Measurements from ENCODE around the gene LRRC42.

- TF ChIP-seq, protein P1, sequence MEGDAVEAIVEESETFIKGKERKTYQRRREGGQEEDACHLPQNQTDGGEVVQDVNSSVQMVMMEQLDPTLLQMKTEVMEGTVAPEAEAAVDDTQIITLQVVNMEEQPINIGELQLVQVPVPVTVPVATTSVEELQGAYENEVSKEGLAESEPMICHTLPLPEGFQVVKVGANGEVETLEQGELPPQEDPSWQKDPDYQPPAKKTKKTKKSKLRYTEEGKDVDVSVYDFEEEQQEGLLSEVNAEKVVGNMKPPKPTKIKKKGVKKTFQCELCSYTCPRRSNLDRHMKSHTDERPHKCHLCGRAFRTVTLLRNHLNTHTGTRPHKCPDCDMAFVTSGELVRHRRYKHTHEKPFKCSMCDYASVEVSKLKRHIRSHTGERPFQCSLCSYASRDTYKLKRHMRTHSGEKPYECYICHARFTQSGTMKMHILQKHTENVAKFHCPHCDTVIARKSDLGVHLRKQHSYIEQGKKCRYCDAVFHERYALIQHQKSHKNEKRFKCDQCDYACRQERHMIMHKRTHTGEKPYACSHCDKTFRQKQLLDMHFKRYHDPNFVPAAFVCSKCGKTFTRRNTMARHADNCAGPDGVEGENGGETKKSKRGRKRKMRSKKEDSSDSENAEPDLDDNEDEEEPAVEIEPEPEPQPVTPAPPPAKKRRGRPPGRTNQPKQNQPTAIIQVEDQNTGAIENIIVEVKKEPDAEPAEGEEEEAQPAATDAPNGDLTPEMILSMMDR (IDR thresholded peaks at IDR 0.05; ENCODE audit: insufficient read depth, low read length, poor library complexity, severe bottlenecking): no peak
- TF ChIP-seq EZH2phosphoT487 (conservative IDR thresholded peaks at IDR 0.05; ENCODE audit: low read length): no peak
Measured at GRCh38 chr1:54008876-54009275, 62.7 kb downstream of the LRRC42 start.

Measured in SU-DHL-6 (cell line).